ENCODE measurements around the gene SPAG5.
"Not testable (repeated sequence)": the region's sequence is repeated elsewhere in the genome, so short reads cannot be mapped to it uniquely, and the experiment has no call there.

Gene SPAG5

DNA sequence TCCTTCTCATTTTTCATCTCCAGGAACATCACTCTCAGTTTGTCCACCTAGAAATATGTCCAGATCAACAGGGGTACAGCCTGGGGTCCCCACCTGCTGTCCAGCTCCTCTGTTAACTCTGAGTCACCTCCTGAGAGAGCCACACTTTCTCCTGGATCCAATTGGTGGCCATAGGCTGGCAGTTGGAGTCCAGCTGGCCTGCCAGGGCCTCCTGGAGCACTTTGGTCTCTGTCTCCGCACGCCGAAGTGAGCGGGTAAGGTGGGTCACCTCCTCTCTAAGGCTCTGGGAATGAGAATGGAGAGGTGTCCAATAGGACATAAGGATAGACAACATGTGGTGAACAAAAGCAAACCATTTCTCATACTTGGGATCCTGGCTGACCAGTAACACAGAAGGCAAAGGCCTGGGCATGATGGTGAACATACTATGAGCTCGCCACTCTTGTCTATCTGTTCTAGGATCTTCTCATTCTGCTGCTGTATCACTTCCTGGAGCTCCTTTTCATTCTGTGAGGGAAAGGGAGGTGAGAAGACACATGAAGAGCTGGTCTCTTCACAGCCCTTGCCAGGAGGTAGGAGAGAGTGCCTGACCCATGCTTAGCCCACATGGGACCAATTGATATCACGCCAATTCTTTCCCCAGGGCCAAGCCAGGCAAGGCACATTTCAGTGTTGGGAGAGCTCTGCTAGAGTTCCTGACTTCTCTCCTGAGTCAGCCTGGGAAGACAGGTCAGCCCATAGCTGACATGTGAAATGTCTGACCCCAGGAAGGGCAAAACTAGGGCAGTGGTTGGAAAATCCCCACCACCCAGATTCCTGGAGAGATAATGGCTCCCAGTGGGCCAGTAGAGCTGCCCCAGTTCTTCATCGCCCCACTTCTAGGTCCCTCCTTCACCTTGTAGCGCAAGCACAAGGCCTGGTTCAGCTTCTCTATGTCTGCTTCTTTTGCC is 20.3 kb downstream of the SPAG5 start:
- Histone ChIP-seq H3K27me3 (ENCODE audit: control insufficient read depth in 1 of 2, insufficient read depth in 2 of 2, low read length in 2 of 2) (no peaks in the 10 kb centered on the region), H3K4me1 (ENCODE audit: control insufficient read depth, insufficient read depth, low read length) (peaks cover 13% of the 10 kb centered on the region), H3K27ac (ENCODE audit: low read length) (no peak overlapping the region), H3K4me3 (ENCODE audit: low read length in 2 of 2) (no peak overlapping the region), H3K36me3 (ENCODE audit: control insufficient read depth in 2 of 2, insufficient read depth in 2 of 2, low read length in 2 of 2) (peaks cover 0 to 2% of the 10 kb centered on the region in 2 donors), H3K9ac (ENCODE audit: low read length in 2 of 2) (no peak overlapping the region), H3K9me3 (ENCODE audit: control insufficient read depth in 2 of 2, low read length in 2 of 2) (no peaks in the 10 kb centered on the region)

DNA sequence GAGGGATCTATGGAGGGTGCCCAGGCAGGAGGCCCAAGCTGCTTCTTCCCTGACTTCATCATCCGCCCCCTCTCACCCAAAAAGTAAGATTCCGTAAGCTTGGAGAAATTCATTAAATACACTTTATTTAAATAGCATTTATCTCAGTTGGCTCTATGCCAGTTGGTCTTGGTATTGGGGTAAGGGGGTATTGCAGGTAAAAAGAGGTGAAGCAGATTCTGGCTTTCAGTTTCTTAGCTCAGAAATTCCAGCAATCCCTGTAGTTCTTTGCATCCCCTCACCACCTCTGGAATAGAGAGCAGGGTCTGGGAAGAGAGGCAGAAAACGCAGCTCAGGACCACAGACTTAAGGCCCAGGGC is 21.4 kb downstream of the SPAG5 start:
- H3K36me3 ChIP-seq (ENCODE audit: control insufficient read depth in 2 of 2, insufficient read depth in 2 of 2, low read length in 2 of 2) = peaks cover 0 to 2% of the 10 kb centered on the region in 2 donors
- H3K4me1 ChIP-seq (ENCODE audit: control insufficient read depth, insufficient read depth, low read length) = peaks cover 16% of the 10 kb centered on the region
- no peaks in the 10 kb centered on the region for H3K27me3 ChIP-seq (ENCODE audit: control insufficient read depth in 1 of 2, insufficient read depth in 2 of 2, low read length in 2 of 2)
- peak overlapping the region; percentile 60 to 72 for H3K4me3 ChIP-seq (ENCODE audit: low read length in 2 of 2)
- H3K27ac ChIP-seq (ENCODE audit: low read length) = no peak overlapping the region
- H3K9me3 ChIP-seq (ENCODE audit: control insufficient read depth in 2 of 2, low read length in 2 of 2) = no peaks in the 10 kb centered on the region
- H3K9ac ChIP-seq (ENCODE audit: low read length in 2 of 2) = no peak overlapping the region

DNA sequence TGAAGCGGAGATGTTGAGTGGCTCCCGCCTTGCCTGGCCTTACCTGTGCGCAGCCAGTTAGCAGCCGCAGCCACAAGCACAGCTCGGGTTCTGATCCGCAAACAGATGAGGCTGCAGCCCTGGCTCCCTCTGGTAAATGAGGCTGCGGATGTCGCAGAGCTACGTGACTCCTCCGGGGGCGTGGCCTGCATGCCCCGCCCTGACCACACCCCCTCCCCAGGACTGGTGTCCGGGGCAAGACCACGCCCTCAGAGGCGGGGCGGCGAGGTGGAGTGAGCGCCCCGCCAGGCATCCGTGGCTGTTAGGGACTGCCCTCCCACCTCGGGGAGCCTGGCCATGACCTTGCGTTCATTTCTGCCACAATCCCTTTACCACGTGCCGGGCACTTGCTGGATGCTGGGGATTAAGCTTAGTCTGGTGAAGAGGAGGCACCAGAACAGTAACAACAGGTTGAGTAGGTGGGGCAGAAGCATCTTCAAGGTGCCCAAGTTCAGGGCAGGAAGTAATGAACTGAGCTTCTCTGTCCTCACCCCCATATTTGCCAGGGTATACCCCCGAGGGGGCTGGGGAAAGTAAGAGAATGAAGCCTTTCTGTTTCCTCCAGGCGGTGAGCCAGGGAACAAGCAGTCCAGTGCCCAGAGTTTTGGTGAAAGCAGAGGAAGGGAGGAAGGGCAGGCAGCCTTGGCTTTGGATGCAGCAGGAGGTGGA is 21.9 kb downstream of the SPAG5 start, which contains the start of gene ALDOC:
Gene ALDOC, minus strand, starts transcription at position 138 of the 708 bp plus-strand sequence. CDS start 1,363 bp downstream, outside the sequence.
- H3K4me1 ChIP-seq (ENCODE audit: control insufficient read depth, insufficient read depth, low read length) = peaks cover 20% of the 10 kb centered on the region
- H3K9me3 ChIP-seq (ENCODE audit: control insufficient read depth in 2 of 2, low read length in 2 of 2) = no peaks in the 10 kb centered on the region
- H3K27ac ChIP-seq (ENCODE audit: low read length) = no peak within 1 kb of the TSS
- H3K9ac ChIP-seq (ENCODE audit: low read length in 2 of 2) = peak within 1 kb of the TSS in 1 of 2 donors; percentile 23
- no peaks in the 10 kb centered on the region for H3K27me3 ChIP-seq (ENCODE audit: control insufficient read depth in 1 of 2, insufficient read depth in 2 of 2, low read length in 2 of 2)
- peak within 1 kb of the TSS; percentile 60 to 72 for H3K4me3 ChIP-seq (ENCODE audit: low read length in 2 of 2)
- no peaks in the 10 kb centered on the region for H3K36me3 ChIP-seq (ENCODE audit: control insufficient read depth in 2 of 2, insufficient read depth in 2 of 2, low read length in 2 of 2)

DNA sequence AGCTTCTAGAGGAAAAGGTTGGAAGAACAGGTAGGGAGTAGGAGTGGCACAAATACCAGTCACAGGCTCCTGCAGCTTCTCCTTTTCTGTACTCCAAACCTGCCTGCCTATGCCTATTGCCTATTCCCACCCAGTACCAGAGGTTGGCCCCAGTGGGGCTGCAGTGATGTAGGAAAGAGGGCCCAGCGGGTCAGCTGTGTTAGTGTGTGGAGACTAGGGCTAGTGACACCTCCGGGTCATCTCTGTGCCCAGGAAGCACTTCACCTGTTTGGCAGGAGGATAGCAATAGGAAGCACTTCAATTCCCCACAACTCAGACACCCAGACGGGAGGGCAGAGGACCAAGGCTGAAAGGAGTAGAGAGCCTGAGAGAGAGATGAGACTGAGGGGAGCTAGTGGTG is 22.8 kb downstream of the SPAG5 start:
- not testable (repeated sequence) for H3K36me3 ChIP-seq (ENCODE audit: control insufficient read depth in 2 of 2, insufficient read depth in 2 of 2, low read length in 2 of 2); H3K9ac ChIP-seq (ENCODE audit: low read length in 2 of 2); H3K27me3 ChIP-seq (ENCODE audit: control insufficient read depth in 1 of 2, insufficient read depth in 2 of 2, low read length in 2 of 2); H3K27ac ChIP-seq (ENCODE audit: low read length); H3K9me3 ChIP-seq (ENCODE audit: control insufficient read depth in 2 of 2, low read length in 2 of 2); H3K4me3 ChIP-seq (ENCODE audit: low read length in 2 of 2)
- H3K4me1 ChIP-seq (ENCODE audit: control insufficient read depth, insufficient read depth, low read length) = peaks cover 26% of the 10 kb centered on the region

DNA sequence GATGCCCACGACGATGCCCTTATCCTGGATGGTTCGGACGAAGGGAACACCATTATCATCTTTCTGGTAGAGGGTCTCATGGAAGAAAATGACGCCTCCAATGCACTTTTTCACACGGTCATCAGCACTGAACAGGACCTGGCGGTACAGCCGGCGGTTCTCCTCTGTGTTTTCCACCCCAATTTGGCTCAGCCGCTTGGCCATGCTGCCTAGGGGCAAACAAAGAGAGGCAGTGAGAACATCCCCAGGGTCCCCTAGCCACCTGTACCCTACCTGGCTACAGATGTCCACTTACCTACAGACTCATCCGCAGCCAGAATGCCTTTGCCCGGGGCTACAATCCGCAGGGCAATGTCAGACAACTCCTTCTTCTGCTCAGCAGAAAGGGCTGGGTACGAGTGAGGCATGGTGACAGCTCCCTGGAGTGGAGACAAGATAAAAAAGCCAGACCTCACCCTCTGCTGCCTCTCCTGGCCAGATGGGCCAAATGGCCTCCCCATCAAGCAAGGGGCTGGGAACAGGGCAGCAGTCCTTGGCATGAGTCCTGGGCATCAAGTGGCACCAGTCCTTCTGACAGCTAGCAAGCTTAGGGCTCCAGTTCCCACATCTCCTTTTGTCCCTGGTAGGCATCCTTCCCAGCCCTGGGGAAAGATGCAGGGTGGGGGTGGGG is 23.6 kb downstream of the SPAG5 start:
- Histone ChIP-seq H3K36me3 (ENCODE audit: control insufficient read depth in 2 of 2, insufficient read depth in 2 of 2, low read length in 2 of 2) (no peaks in the 10 kb centered on the region), H3K9ac (ENCODE audit: low read length in 2 of 2) (no peak overlapping the region), H3K4me1 (ENCODE audit: control insufficient read depth, insufficient read depth, low read length) (peaks cover 33% of the 10 kb centered on the region), H3K9me3 (ENCODE audit: control insufficient read depth in 2 of 2, low read length in 2 of 2) (no peaks in the 10 kb centered on the region), H3K27ac (ENCODE audit: low read length) (no peak overlapping the region), H3K27me3 (ENCODE audit: control insufficient read depth in 1 of 2, insufficient read depth in 2 of 2, low read length in 2 of 2) (no peaks in the 10 kb centered on the region), H3K4me3 (ENCODE audit: low read length in 2 of 2) (no peak overlapping the region)

DNA sequence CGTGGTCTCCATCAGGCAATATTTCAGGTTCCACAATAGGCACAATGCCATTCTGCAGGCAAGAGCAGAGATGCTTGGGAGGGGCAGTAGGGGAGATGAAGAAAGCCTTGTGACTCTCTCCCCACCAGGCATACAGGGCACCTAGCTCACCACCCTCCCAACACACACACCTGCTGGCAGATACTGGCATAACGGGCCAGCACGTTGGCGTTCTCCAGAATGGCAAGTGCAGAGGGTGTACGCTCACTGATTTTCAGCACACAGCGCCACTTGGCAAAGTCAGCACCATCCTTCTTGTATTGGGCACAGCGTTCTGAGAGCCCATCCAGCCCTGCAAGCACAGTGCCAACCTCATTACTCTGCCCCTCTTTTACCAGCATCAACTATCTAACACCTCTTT is 24.3 kb downstream of the SPAG5 start:
- H3K27ac ChIP-seq (ENCODE audit: low read length) = no peak overlapping the region
- H3K4me1 ChIP-seq (ENCODE audit: control insufficient read depth, insufficient read depth, low read length) = peaks cover 36% of the 10 kb centered on the region
- H3K36me3 ChIP-seq (ENCODE audit: control insufficient read depth in 2 of 2, insufficient read depth in 2 of 2, low read length in 2 of 2) = no peaks in the 10 kb centered on the region
- no peak overlapping the region for H3K4me3 ChIP-seq (ENCODE audit: low read length in 2 of 2)
- no peak overlapping the region for H3K9ac ChIP-seq (ENCODE audit: low read length in 2 of 2)
- no peaks in the 10 kb centered on the region for H3K9me3 ChIP-seq (ENCODE audit: control insufficient read depth in 2 of 2, low read length in 2 of 2)
- no peaks in the 10 kb centered on the region for H3K27me3 ChIP-seq (ENCODE audit: control insufficient read depth in 1 of 2, insufficient read depth in 2 of 2, low read length in 2 of 2)

DNA sequence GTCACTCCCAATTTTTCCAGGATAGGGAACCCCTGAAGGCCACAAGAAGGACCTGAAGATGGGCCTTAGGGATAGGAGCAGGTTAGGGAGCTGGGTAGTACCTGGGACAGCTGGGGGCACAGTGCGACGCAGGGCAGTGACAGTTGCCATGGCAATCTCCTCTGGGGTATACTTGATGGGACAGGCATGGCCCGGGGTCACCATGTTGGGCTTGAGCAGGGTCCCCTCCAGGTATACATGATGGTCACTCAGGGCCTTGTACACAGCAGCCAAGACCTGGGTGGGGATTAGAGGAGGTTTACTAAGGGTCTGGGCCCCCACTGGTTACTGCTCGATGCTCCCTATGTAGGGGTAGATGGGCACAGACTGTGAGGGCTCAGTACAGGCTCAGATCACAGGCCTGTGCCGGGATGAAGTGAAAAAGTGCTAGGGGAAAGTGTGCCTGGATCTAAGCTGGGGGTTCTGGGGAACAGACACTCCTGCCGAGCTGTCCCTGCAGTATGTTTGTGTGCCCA is 24.8 kb downstream of the SPAG5 start:
- H3K4me3 ChIP-seq (ENCODE audit: low read length in 2 of 2) = no peak overlapping the region
- no peak overlapping the region for H3K27ac ChIP-seq (ENCODE audit: low read length)
- peaks cover 36% of the 10 kb centered on the region for H3K4me1 ChIP-seq (ENCODE audit: control insufficient read depth, insufficient read depth, low read length)
- H3K36me3 ChIP-seq (ENCODE audit: control insufficient read depth in 2 of 2, insufficient read depth in 2 of 2, low read length in 2 of 2) = no peaks in the 10 kb centered on the region
- H3K27me3 ChIP-seq (ENCODE audit: control insufficient read depth in 1 of 2, insufficient read depth in 2 of 2, low read length in 2 of 2) = no peaks in the 10 kb centered on the region
- H3K9me3 ChIP-seq (ENCODE audit: control insufficient read depth in 2 of 2, low read length in 2 of 2) = no peaks in the 10 kb centered on the region
- no peak overlapping the region for H3K9ac ChIP-seq (ENCODE audit: low read length in 2 of 2)

DNA sequence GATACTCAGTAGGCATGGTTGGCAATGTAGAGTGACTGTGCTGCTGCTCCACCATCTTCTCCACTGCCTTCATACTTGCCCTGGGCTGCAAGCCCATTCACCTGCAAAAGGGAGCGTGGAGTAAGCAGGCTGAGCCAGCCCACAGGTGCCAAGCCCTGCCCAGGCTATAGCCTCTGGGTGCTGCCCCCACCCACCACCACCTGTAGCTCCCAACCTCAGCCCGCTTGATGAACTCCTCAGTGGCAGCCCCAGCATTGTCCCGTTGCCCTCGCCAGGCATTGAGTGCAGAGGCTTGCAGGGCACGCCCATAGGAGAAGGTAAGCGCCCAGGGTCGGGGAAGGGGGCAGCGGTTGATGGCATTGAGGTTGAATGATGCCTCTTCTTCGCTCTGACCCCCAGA is 25.3 kb downstream of the SPAG5 start:
- Histone ChIP-seq H3K27me3 (ENCODE audit: control insufficient read depth in 1 of 2, insufficient read depth in 2 of 2, low read length in 2 of 2) (no peaks in the 10 kb centered on the region), H3K9ac (ENCODE audit: low read length in 2 of 2) (no peak overlapping the region), H3K4me3 (ENCODE audit: low read length in 2 of 2) (no peak overlapping the region), H3K27ac (ENCODE audit: low read length) (no peak overlapping the region), H3K9me3 (ENCODE audit: control insufficient read depth in 2 of 2, low read length in 2 of 2) (no peaks in the 10 kb centered on the region), H3K4me1 (ENCODE audit: control insufficient read depth, insufficient read depth, low read length) (peaks cover 36% of the 10 kb centered on the region), H3K36me3 (ENCODE audit: control insufficient read depth in 2 of 2, insufficient read depth in 2 of 2, low read length in 2 of 2) (no peaks in the 10 kb centered on the region)

DNA sequence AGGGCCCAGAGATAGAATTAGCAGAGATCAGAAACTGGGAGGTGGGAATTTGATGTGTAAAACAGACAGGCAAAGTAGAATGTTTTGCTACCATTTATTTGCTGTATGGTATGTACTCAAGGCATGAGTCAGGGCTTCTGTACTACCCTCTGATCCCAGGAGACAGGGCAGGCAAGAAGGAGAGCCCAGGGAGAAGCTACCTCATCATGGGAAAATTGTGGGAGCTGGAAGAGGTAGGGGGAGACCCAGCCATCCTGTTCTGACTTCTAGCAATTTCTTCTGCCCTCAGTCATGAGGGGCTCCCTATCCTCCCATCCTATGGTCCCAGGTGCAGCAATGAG is 25.8 kb downstream of the SPAG5 start:
- H3K27ac ChIP-seq (ENCODE audit: low read length) = no peak overlapping the region
- peaks cover 36% of the 10 kb centered on the region for H3K4me1 ChIP-seq (ENCODE audit: control insufficient read depth, insufficient read depth, low read length)
- no peak overlapping the region for H3K4me3 ChIP-seq (ENCODE audit: low read length in 2 of 2)
- no peaks in the 10 kb centered on the region for H3K27me3 ChIP-seq (ENCODE audit: control insufficient read depth in 1 of 2, insufficient read depth in 2 of 2, low read length in 2 of 2)
- no peak overlapping the region for H3K9ac ChIP-seq (ENCODE audit: low read length in 2 of 2)
- no peaks in the 10 kb centered on the region for H3K9me3 ChIP-seq (ENCODE audit: control insufficient read depth in 2 of 2, low read length in 2 of 2)
- H3K36me3 ChIP-seq (ENCODE audit: control insufficient read depth in 2 of 2, insufficient read depth in 2 of 2, low read length in 2 of 2) = no peaks in the 10 kb centered on the region

DNA sequence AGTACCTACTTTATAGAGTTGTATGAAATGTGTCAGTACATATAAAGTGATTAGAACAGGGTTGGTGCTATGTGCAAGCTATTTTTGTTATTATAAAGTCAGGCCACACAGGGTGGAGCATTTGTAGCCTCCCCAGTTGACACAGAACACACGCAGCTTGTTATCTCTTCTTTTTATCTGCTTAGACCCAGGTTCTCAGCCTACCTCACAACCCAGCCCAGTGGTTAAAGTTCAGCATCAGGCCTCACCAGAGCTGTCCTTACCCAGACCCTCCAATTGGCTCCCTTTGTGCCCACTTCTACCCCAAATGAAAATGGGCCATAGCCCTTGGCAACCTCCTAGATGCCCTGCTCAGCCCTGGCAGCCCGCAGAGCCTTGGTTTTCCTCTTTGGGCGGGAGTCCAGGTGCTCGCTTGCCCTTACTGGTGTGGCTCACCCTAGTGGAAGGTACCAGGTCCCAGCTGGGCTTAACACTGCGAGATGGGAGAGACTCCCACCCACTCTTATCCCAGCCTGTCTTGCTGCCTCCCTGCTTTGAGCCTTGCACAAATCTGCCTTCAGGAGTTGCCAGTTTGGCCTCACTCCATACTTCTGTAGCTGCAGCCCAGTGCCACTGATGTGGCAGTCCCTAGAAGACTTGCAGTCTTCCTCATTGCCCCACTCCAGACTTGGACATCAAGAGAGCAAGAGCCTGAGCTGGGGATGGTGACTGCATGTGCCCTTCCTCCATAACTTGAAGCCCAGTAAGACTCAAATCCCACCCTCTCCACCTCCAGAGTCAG is 26.4 kb downstream of the SPAG5 start:
- peak overlapping the region; percentile 88 to 97 for H3K4me3 ChIP-seq (ENCODE audit: low read length in 2 of 2)
- H3K9ac ChIP-seq (ENCODE audit: low read length in 2 of 2) = peak overlapping the region; percentile 47 to 83
- peak overlapping the region; percentile 67 for H3K27ac ChIP-seq (ENCODE audit: low read length)
- no peaks in the 10 kb centered on the region for H3K27me3 ChIP-seq (ENCODE audit: control insufficient read depth in 1 of 2, insufficient read depth in 2 of 2, low read length in 2 of 2)
- no peaks in the 10 kb centered on the region for H3K9me3 ChIP-seq (ENCODE audit: control insufficient read depth in 2 of 2, low read length in 2 of 2)
- peaks cover 36% of the 10 kb centered on the region for H3K4me1 ChIP-seq (ENCODE audit: control insufficient read depth, insufficient read depth, low read length)
- no peaks in the 10 kb centered on the region for H3K36me3 ChIP-seq (ENCODE audit: control insufficient read depth in 2 of 2, insufficient read depth in 2 of 2, low read length in 2 of 2)

Measured in stomach smooth muscle (tissue), 2 donors.